GM12891 (cell line): ENCODE measurements around the gene NDE1.
"Not testable (repeated sequence)": the region's sequence is repeated elsewhere in the genome, so short reads cannot be mapped to it uniquely, and the experiment has no call there.

Source experiments
- DNase-seq: peaks from one replicate; pipeline ENCODE4 v3.0.0; 2011; ENCODE audit warnings: low spot score; ENCODE audit not compliant: insufficient read length
- FAIRE-seq: peaks from 2 replicates; lab custom pipeline; 2011; peaks lifted over from hg19 to GRCh38; lab: Jason Lieb, UNC
- PAX5 ChIP-seq: IDR thresholded peaks from 2 replicates; pipeline ENCODE4 v1.6.1; 2011; ENCODE audit warnings: low read length, moderate library complexity, mild to moderate bottlenecking; ENCODE audit not compliant: insufficient read depth, severe bottlenecking
- POLR2A ChIP-seq: IDR thresholded peaks from 2 replicates; pipeline ENCODE4 v1.6.1; 2011; ENCODE audit warnings: low read depth, low read length, control low read depth
- POLR2AphosphoS5 ChIP-seq: IDR thresholded peaks from 2 replicates; pipeline ENCODE4 v1.6.1; 2011; ENCODE audit warnings: low read depth, low read length, control low read depth
- POU2F2 ChIP-seq: IDR thresholded peaks from 2 replicates; pipeline ENCODE4 v1.6.1; 2011; ENCODE audit warnings: low read depth, mild to moderate bottlenecking, control low read depth, low read length, moderate library complexity
- SPI1 ChIP-seq: IDR thresholded peaks from 2 replicates; pipeline ENCODE4 v1.6.1; 2011; ENCODE audit warnings: low read depth, low read length, control low read depth
- TAF1 ChIP-seq: IDR thresholded peaks from 2 replicates; pipeline ENCODE4 v1.6.1; 2011; ENCODE audit warnings: low read depth, low read length, control low read depth

Gene NDE1

GRCh38 chr16:15665107-15665506 is 15.1 kb downstream of the NDE1 start:
- TF ChIP-seq POLR2A: no peak
- TF ChIP-seq POU2F2: no peak
- TF ChIP-seq PAX5: no peak
- TF ChIP-seq TAF1: no peak
- no peak for TF ChIP-seq POLR2AphosphoS5
- TF ChIP-seq SPI1: no peak
- DNase-seq (no peak), FAIRE-seq (no peak)

- DNase-seq (no peak), FAIRE-seq (no peak)
- no peak for TF ChIP-seq POU2F2
- no peak for TF ChIP-seq POLR2A
- TF ChIP-seq PAX5: no peak
- TF ChIP-seq POLR2AphosphoS5: no peak
- no peak for TF ChIP-seq SPI1
- no peak for TF ChIP-seq TAF1
Measured at GRCh38 chr16:15667091-15667742, 17.2 kb downstream of the NDE1 start.

- FAIRE-seq (no peak), DNase-seq (no peak)
- TF ChIP-seq POLR2AphosphoS5 (no peak), POU2F2 (no peak), TAF1 (no peak), SPI1 (no peak), POLR2A (no peak), PAX5 (no peak)
Measured at GRCh38 chr16:15671530-15672117, 21.6 kb downstream of the NDE1 start.

GRCh38 chr16:15672127-15672513 is 22.1 kb downstream of the NDE1 start:
- DNase-seq, FAIRE-seq: not testable (repeated sequence)

- FAIRE-seq (no peak), DNase-seq (no peak)
- TF ChIP-seq POLR2A (0 out of 2 replicates have a peak, but pooled peaks have one; percentile 20), TAF1 (no peak), PAX5 (no peak)
Measured at GRCh38 chr16:15672514-15673167, 22.6 kb downstream of the NDE1 start.

- TF ChIP-seq SPI1 (no peak), POLR2A (no peak)
- FAIRE-seq: no peak
Measured at GRCh38 chr16:15674571-15674970, 24.5 kb downstream of the NDE1 start.

GRCh38 chr16:15676506-15676905 is 26.5 kb downstream of the NDE1 start:
- FAIRE-seq: no peak
- TF ChIP-seq POLR2A: no peak
- no peak for TF ChIP-seq POU2F2
- TF ChIP-seq PAX5: no peak
- no peak for TF ChIP-seq POLR2AphosphoS5
- TF ChIP-seq TAF1: no peak
- no peak for TF ChIP-seq SPI1
- no peak for DNase-seq

More at GRCh38 chr16:15674571-15674970, 24.5 kb downstream of the NDE1 start:
- DNase-seq: no peak

GRCh38 chr16:15677447-15677846 is 27.4 kb downstream of the NDE1 start:
- TF ChIP-seq TAF1: no peak
- TF ChIP-seq POU2F2: no peak
- no peak for TF ChIP-seq POLR2AphosphoS5
- TF ChIP-seq SPI1: no peak
- TF ChIP-seq PAX5: no peak
- no peak for TF ChIP-seq POLR2A
- no peak for FAIRE-seq

GRCh38 chr16:15682105-15682570 is 32.1 kb downstream of the NDE1 start:
- FAIRE-seq (no peak), DNase-seq (no peak)
- no peak for TF ChIP-seq PAX5
- TF ChIP-seq POLR2AphosphoS5: no peak
- TF ChIP-seq POLR2A: no peak
- no peak for TF ChIP-seq SPI1
- TF ChIP-seq TAF1: no peak

More at GRCh38 chr16:15677447-15677846, 27.4 kb downstream of the NDE1 start:
- no peak for DNase-seq

GRCh38 chr16:15686287-15686686 is 36.2 kb downstream of the NDE1 start:
- TF ChIP-seq TAF1 (no peak), POLR2AphosphoS5 (no peak), POLR2A (no peak), PAX5 (no peak), SPI1 (no peak), POU2F2 (no peak)
- FAIRE-seq: no peak
- no peak for DNase-seq
